Esophagus muscularis mucosa (tissue), 4 donors: Measurements from ENCODE around the gene GNLY.

Experiments
- CTCF ChIP-seq, 3 experiments: fragments of 200-600 bp in 2 of 3; fragments of 450-650 bp in 1 of 3; sonication (generic) in 2 of 3; IDR thresholded peaks; one replicate each; pipeline ENCODE4 v1.5.1; 2017 to 2019; ENCODE audit warnings: antibody characterized with exemption in 3 of 3, mild to moderate bottlenecking in 2 of 3, moderate library complexity in 1 of 3
- EP300 ChIP-seq: sonication (generic); formaldehyde crosslinking; IDR thresholded peaks from one replicate; pipeline ENCODE4 v1.6.1; 2017; ENCODE audit warnings: antibody characterized with exemption
- POLR2A ChIP-seq: fragments of 450-650 bp; IDR thresholded peaks from one replicate; pipeline ENCODE4 v1.6.1; 2017; ENCODE audit warnings: antibody characterized with exemption, moderate library complexity, mild to moderate bottlenecking, low read depth
- POLR2AphosphoS5 ChIP-seq, 2 donors: sonication (generic); formaldehyde crosslinking; IDR thresholded peaks; one replicate each; pipeline ENCODE4 v1.6.1; 2017; ENCODE audit warnings: antibody characterized with exemption in 2 of 2

GRCh38 chr2:85682378-85682777, 11.8 kb upstream of the GNLY start:
- no peak for TF ChIP-seq EP300
- peak in 1 of 2 donors; percentile 7 for TF ChIP-seq POLR2AphosphoS5 (IDR thresholded peaks at IDR 0.05)
- no peak for TF ChIP-seq POLR2A
- no peak for TF ChIP-seq CTCF (IDR thresholded peaks at IDR 0.05)
